PFSK-1 (cell line): ENCODE data around the gene ITGAD.

Source experiments
- REST ChIP-seq, 2 experiments: IDR thresholded peaks; 2 replicates each; pipeline versions ENCODE4 v1.6.1 to v1.8.0; 2011 to 2012; ENCODE audit warnings: low read depth in 2 of 2, low read length in 2 of 2, control low read depth in 1 of 2, inconsistent platforms in 1 of 2, mild to moderate bottlenecking in 1 of 2, moderate library complexity in 1 of 2; ENCODE audit not compliant: insufficient read depth in 1 of 2
- TAF1 ChIP-seq: IDR thresholded peaks from 2 replicates; pipeline ENCODE4 v1.6.1; 2012; ENCODE audit warnings: low read length, control low read depth, borderline replicate concordance; ENCODE audit not compliant: insufficient read depth

- TF ChIP-seq REST (IDR thresholded peaks at IDR 0.05; ENCODE audit: insufficient read depth in 1 of 2, low read depth in 2 of 2, low read length in 2 of 2) = no peak
- no peak for TF ChIP-seq TAF1
Observed at GRCh38 chr16:31375231-31375630, 17.9 kb upstream of the ITGAD start.
